HFFc6 (cell line): ENCODE data around the gene ZWILCH. TPM values are rescaled to one million over a fixed set of nuclear protein-coding genes. Genes with fewer than 3 reads are reported as not detected.
A peak's percentile ranks its signal among the peaks of the same experiment; 100 is the strongest.
"Not testable (repeated sequence)": the region's sequence is repeated elsewhere in the genome, so short reads cannot be mapped to it uniquely, and the experiment has no call there.

Experiments used
- DNase-seq: peaks from one replicate; pipeline ENCODE4 v3.0.0-alpha.2; 2018
- H3K27ac Mint-ChIP-seq: 2 replicates; pipeline ENCODE4 v1.8.0; 2020; ENCODE audit warnings: mild to moderate bottlenecking, mixed read lengths
- H3K27me3 Mint-ChIP-seq: 2 replicates; pipeline ENCODE4 v1.8.0; 2021; ENCODE audit warnings: mild to moderate bottlenecking, moderate library complexity, mixed read lengths; ENCODE audit not compliant: insufficient read depth
- H3K36me3 Mint-ChIP-seq: 2 replicates; pipeline ENCODE4 v1.8.0; 2021; ENCODE audit warnings: low read depth, mixed read lengths
- H3K4me1 Mint-ChIP-seq: 2 replicates; pipeline ENCODE4 v1.8.0; 2020; ENCODE audit warnings: low read depth, mixed read lengths
- H3K4me3 Mint-ChIP-seq: 2 replicates; pipeline ENCODE4 v1.8.0; 2020; ENCODE audit warnings: mild to moderate bottlenecking, moderate library complexity, mixed read lengths
- H3K9me3 Mint-ChIP-seq: 2 replicates; pipeline ENCODE4 v1.8.0; 2020; ENCODE audit warnings: mild to moderate bottlenecking, mixed read lengths
- total RNA-seq, 6 experiments: library from RNA; stranded (reverse); fragmentation: NEBNext Ultra II Directional; extraction: Animal tissue kit (Norgen Biotek cat#: 25700); gene quantifications; 2 replicates in 1 of 6; 3 replicates in 5 of 6; pipeline ENCODE4 v1.2.3, GENCODE V29; 2021
- TF ChIP-seq, protein P1 (sequence below): fragments of 200-600 bp; sonication (generic); IDR thresholded peaks from 2 replicates; pipeline ENCODE4 v1.5.0; 2021; ENCODE audit warnings: antibody characterized with exemption, mild to moderate bottlenecking

ZWILCH gene
- total RNA-seq, 6 experiments from 2014 or later: 18.5 to 30.0 (median 25.9) TPM

DNA sequence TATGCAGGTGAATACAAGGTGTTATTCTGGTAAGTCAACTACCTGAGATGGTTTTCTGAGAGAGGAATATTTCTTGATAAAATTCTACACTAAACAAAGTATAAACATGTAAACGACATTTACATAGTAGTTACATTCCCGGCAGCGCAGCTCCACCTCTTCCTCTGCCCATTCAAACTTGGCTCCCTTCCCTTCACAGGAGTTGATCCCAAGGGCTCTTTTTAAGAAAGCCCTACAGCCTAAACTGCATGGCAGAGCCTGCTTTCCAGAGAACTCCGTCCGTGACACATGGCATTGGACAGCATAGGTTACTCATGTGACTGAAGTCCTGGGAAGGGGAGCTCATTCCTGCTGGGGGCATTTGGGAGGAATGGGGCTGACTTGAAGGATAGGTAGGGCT, 82.6 kb downstream of the ZWILCH start:
- DNase-seq: no peak
- H3K36me3 Mint-ChIP-seq: no peaks in the 10 kb centered on the region
- H3K9me3 Mint-ChIP-seq: no peaks in the 10 kb centered on the region
- H3K4me3 Mint-ChIP-seq: no peak overlapping the region
- no peaks in the 10 kb centered on the region for H3K4me1 Mint-ChIP-seq
- no peak overlapping the region for H3K27ac Mint-ChIP-seq
- TF ChIP-seq, protein P1, sequence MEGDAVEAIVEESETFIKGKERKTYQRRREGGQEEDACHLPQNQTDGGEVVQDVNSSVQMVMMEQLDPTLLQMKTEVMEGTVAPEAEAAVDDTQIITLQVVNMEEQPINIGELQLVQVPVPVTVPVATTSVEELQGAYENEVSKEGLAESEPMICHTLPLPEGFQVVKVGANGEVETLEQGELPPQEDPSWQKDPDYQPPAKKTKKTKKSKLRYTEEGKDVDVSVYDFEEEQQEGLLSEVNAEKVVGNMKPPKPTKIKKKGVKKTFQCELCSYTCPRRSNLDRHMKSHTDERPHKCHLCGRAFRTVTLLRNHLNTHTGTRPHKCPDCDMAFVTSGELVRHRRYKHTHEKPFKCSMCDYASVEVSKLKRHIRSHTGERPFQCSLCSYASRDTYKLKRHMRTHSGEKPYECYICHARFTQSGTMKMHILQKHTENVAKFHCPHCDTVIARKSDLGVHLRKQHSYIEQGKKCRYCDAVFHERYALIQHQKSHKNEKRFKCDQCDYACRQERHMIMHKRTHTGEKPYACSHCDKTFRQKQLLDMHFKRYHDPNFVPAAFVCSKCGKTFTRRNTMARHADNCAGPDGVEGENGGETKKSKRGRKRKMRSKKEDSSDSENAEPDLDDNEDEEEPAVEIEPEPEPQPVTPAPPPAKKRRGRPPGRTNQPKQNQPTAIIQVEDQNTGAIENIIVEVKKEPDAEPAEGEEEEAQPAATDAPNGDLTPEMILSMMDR: no peak
- H3K27me3 Mint-ChIP-seq: peaks cover 23% of the 10 kb centered on the region

DNA sequence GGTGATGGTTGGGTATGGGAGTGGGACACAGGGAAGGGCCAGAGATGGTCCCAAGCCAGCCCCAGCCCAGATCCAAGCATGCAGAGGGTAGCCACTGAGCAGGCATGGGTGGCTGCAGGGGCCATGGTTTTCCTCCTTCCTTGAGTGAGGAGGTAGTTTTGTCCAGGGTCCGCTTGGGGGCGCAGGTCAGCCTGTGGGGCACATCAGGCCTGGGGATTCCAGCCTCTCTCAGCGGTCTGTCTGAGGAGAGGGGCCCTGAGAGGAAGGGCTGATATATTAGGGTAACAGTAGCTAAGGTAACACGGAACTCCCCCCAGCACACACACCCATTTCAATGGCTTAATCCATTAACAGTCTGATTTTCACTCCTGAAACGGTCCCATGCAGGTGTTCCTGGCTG, 83.4 kb downstream of the ZWILCH start:
- H3K4me1 Mint-ChIP-seq: no peaks in the 10 kb centered on the region
- no peak overlapping the region for H3K4me3 Mint-ChIP-seq
- DNase-seq: no peak
- TF ChIP-seq, protein P1: peak; percentile 44; the same call in 1 of the 2 replicates
- H3K36me3 Mint-ChIP-seq: no peaks in the 10 kb centered on the region
- H3K9me3 Mint-ChIP-seq: no peaks in the 10 kb centered on the region
- peaks cover 24% of the 10 kb centered on the region for H3K27me3 Mint-ChIP-seq
- no peak overlapping the region for H3K27ac Mint-ChIP-seq

DNA sequence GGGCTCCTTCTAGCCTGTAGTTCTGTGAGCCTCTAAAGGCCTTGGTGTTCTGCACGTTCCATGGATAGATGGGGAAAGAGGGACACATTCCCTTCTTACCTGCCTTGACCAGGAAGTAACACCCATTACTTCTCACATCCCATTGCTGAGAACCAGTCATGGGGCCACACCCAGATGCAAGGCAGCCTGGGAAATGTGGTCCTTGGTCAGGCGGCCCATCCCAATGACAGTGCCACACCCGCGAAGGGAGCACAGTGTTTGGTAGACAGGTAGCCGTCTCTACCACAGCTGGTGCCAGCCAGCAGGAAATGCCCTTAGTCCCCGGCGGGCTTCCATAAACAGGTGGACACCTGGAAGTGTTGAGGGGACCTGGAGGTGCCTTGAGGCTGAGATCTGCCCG, 83.8 kb downstream of the ZWILCH start:
- Mint-ChIP-seq H3K9me3 (no peaks in the 10 kb centered on the region), H3K36me3 (no peaks in the 10 kb centered on the region), H3K27me3 (peaks cover 25% of the 10 kb centered on the region), H3K4me3 (no peak overlapping the region), H3K27ac (no peak overlapping the region), H3K4me1 (no peaks in the 10 kb centered on the region)
- DNase-seq: no peak
- TF ChIP-seq, protein P1: no peak

DNA sequence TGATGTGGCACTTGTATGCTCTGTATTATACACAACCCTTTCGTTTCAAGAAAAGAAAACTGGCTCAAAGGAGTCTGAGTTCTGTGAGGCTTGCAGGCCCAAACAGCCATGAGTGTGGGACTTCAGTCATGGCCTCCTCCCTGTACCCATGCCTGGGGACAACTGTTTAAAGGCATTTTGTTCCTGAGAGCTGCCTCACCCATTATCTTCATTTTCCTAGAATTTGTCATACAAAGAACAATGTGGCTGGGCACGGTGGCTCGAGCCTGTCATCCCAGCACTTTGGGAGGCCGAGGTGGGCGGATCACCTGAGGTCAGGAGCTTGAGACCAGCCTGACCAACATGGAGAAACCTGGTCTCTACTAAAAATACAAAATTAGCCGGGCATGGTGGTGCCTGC, 84.3 kb downstream of the ZWILCH start:
- DNase-seq, H3K4me1 Mint-ChIP-seq, H3K9me3 Mint-ChIP-seq, H3K4me3 Mint-ChIP-seq, H3K36me3 Mint-ChIP-seq, H3K27ac Mint-ChIP-seq: not testable (repeated sequence)
- H3K27me3 Mint-ChIP-seq: peaks cover 25% of the 10 kb centered on the region

DNA sequence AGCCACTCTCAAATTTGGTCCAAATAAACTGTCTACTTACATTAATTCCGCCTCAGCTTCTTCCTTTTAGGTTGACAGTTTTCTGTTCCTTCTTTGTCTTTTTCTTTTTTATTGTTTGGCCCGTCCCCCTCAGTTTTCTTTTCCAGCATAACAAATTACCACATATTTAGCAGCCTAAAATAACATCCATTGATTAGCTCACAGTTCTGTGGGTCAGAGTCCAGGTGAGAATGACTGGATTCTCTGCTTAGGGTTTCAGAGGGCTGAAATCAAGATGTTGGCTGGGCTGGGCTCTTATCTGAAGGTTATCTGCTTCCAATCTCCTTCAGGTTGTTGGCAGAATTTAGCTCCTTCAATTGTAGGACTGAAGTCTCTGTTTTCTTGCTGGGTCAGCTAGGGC, 85.3 kb downstream of the ZWILCH start:
- Mint-ChIP-seq H3K36me3 (no peaks in the 10 kb centered on the region), H3K27ac (no peak overlapping the region), H3K4me1 (no peaks in the 10 kb centered on the region), H3K4me3 (no peak overlapping the region), H3K9me3 (no peaks in the 10 kb centered on the region), H3K27me3 (peaks cover 26% of the 10 kb centered on the region)
- TF ChIP-seq, protein P1: no peak
- DNase-seq: no peak

DNA sequence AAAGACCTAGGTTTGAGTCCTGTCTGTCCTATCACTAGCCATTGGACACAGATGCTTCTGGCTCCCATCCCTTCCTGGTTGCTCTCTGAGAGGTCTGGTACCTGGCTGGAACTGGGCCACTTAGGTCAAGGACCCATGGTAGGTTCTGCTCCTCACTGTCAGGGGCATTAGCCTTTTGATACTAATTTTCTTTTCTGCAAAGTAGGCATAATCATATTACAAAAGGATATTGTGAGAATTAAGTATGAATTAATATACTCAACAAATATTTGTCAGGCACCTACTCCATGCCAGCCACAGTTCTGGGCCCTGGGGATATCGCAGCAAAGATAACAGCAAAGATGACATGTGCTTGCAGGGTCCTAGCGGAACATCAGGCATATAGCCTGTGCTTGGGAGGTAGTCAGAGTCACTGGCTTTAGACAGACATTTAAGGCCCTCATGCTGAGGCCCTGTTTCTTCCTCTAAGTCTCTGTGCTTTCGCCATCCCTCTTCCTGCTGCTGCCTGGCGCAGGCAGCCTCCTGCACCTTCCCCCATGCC, 86.3 kb downstream of the ZWILCH start:
- no peaks in the 10 kb centered on the region for H3K9me3 Mint-ChIP-seq
- H3K4me1 Mint-ChIP-seq: 0 out of 2 replicates have a peak, but pooled peaks cover 5% of the 10 kb centered on the region
- no peak overlapping the region for H3K27ac Mint-ChIP-seq
- peaks cover 22% of the 10 kb centered on the region for H3K27me3 Mint-ChIP-seq
- no peak overlapping the region for H3K4me3 Mint-ChIP-seq
- no peaks in the 10 kb centered on the region for H3K36me3 Mint-ChIP-seq
- no peak for DNase-seq
- TF ChIP-seq, protein P1: no peak
